HEK293 (cell line): ENCODE results near the gene CREB3L1.

Source experiments
- CTCF ChIP-seq: fragments of 450-650 bp; formaldehyde crosslinking; IDR thresholded peaks from 2 replicates; pipeline ENCODE4 v1.5.1; 2016; ENCODE audit warnings: missing biosample characterization, missing genetic modification characterization
- ZNF24 ChIP-seq: fragments of 450-650 bp; formaldehyde crosslinking; IDR thresholded peaks from 2 replicates; pipeline ENCODE4 v1.5.1; 2016; ENCODE audit warnings: missing biosample characterization, missing genetic modification characterization

DNA sequence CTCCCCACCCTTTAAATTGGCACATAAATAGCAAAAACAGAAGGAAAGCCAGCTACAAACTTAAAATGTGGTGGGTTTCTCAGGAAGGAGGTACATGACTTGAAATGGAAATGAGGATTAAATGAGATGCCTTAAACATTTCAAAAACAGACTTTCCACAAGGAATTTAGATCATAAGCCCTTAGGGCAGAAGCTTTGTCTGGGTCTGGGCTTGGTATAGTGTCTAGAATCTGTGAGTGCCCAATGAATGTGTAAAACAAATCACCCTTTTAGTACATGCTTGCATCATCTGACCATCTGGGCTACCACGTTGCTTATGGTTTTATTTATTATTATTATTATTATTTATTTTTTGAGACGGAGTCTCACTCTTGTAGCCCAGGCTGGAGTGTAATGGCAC is 37.1 kb upstream of the CREB3L1 start:
- no peak for TF ChIP-seq ZNF24 (tag by site-specific recombination)
- TF ChIP-seq CTCF, result no peak
